Dedifferentiated amniotic fluid mesenchymal stem cell (primary cell): ENCODE data around the gene SLFN14.
"Not testable (repeated sequence)": the region's sequence is repeated elsewhere in the genome, so short reads cannot be mapped to it uniquely, and the experiment has no call there.

Source experiments
- DNase-seq: peaks from one replicate; pipeline ENCODE4 v3.0.0-alpha.2; 2016; ENCODE audit errors: extremely low spot score

The SLFN14 gene

GRCh38 chr17:35521654-35522256 lies 38.9 kb downstream of the SLFN14 start:
- DNase-seq = not testable (repeated sequence)

GRCh38 chr17:35521150-35521549 lies 39.5 kb downstream of the SLFN14 start:
- no peak for DNase-seq

DNA sequence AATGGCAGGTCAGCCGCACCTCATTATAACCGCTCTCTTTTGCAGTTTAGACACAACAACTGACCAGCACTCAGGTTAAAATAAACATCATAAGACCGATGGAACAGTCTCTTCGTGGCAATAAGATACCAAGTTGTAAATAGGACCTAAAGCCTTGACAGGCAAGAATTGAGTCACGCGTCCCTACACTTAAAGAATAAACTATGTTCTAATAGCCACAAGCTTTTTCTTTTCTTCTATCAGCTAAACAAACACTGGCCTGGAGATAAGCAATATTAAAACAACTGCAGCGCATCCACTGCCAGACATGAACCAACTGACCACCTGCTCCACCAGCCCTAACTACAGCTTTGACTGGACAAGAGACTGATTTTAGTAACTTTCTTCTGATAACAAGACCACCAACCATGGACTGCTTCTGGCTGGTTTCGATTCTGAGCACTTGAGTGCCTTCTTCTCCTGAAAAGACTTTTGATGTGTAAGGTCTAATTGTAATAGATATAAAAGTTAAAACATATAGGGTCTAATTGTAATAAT lies 40.6 kb downstream of the SLFN14 start:
- no peak for DNase-seq

- no peak for DNase-seq
Observed at GRCh38 chr17:35519439-35519838, 41.2 kb downstream of the SLFN14 start.

DNA sequence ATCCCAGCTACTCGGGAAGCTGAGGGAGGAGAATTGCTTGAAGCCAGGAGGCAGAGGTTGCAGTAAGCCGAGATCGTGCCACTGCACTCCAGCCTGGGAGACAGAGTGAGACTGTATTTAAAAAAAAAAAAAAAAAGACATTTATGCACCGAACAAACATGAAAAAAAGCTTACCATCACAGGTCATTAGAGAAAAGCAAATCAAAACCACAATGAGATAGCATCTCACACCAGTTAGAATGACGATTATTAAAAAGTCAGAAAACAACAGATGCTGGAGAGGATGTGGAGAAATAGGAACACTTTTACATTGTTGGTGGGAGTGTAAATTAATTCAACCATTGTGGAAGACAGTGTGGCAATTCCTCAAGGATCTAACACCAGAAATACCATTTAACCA lies 42.2 kb downstream of the SLFN14 start:
- DNase-seq = not testable (repeated sequence)

DNA sequence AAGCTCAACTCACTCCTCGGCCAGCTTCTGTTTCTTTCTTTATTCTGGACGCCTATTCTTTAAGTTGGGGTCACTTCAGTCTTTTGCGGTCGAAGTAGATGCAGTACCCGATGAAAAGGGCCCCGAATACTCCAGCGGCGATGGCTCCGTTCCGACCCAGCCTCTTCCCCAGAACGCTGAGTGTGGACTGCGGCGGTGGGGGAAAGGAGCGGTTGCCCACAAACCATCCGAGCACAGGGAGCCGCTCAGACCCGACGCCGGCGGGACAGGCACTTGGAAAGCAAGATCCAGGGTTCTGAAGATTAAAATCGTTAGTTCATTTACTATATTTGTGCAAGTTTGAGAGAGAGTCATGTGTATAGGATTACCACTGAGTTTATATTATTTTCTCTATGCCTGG lies 45.6 kb downstream of the SLFN14 start:
- no peak for DNase-seq

DNA sequence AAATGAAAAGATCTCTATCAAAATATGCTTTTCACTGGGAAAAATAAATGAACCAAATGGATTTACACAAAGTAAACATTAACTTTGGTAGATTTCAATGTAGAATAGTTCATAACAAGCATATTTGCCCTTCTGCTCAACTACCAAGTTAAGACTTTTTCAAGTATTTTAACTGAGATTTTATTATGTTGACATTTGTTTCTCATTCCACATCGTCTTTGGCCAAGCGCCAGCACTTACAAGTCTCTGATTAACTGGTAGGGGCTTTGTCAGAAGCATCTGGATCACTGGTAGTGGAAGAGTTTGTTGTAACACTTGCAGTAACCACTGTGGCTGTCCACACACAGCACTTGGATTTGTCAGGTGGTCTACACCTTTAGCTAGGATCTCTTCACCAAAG lies 46.1 kb downstream of the SLFN14 start:
- no peak for DNase-seq
